H1 (cell line): ENCODE results near the gene EPRS1. TPM values are rescaled to one million over a fixed set of nuclear protein-coding genes. Genes with fewer than 3 reads are reported as not detected.

Experiments used
- CTCF ChIA-PET: fragments of 300-600 bp; sonication (Branson Sonifier 250); formaldehyde crosslinking; loops from one replicate; lab custom pipeline; 2021; ENCODE audit not compliant: partially characterized antibody; lab: Charles Lee
- POLR2A ChIA-PET: fragments of 300-600 bp; sonication (Branson Sonifier 250); formaldehyde crosslinking; loops from one replicate; lab custom pipeline; 2021; ENCODE audit warnings: inconsistent platforms; ENCODE audit not compliant: partially characterized antibody; lab: Charles Lee
- DNase-seq, 2 experiments: peaks; one replicate each; pipeline versions ENCODE4 v3.0.0 to v3.0.0-alpha.2; 2010 to 2022; ENCODE audit warnings: low spot score in 2 of 2, low read depth in 1 of 2, mixed read lengths in 1 of 2
- FAIRE-seq: peaks from 2 replicates; lab custom pipeline; 2011; peaks lifted over from hg19 to GRCh38; lab: Jason Lieb, UNC
- H2AFZ ChIP-seq: 2 replicates; pipeline ENCODE4 v1.8.1; 2012; ENCODE audit warnings: low read length, inconsistent platforms
- H2AK5ac ChIP-seq: 2 replicates; pipeline ENCODE4 v1.6.1; 2013; ENCODE audit warnings: low read depth, low read length
- H2BK120ac ChIP-seq: replicated peaks from 2 replicates; pipeline ENCODE3; 2013; ENCODE audit warnings: low read depth, low read length, inconsistent platforms
- H2BK12ac ChIP-seq: 2 replicates; pipeline ENCODE4 v1.6.1; 2013; ENCODE audit warnings: low read depth, low read length
- H2BK15ac ChIP-seq: 2 replicates; pipeline ENCODE4 v1.6.1; 2013; ENCODE audit warnings: low read length
- H2BK20ac ChIP-seq: 2 replicates; pipeline ENCODE4 v1.6.1; 2013; ENCODE audit warnings: low read length
- H2BK5ac ChIP-seq: 2 replicates; pipeline ENCODE4 v1.6.1; 2013; ENCODE audit warnings: low read depth, low read length
- H3K14ac ChIP-seq: 2 replicates; pipeline ENCODE4 v1.6.1; 2013; ENCODE audit warnings: inconsistent platforms; ENCODE audit not compliant: insufficient read length
- H3K18ac ChIP-seq: 2 replicates; pipeline ENCODE4 v1.6.1; 2013; ENCODE audit warnings: low read length; ENCODE audit errors: extremely low read depth
- H3K23ac ChIP-seq: 2 replicates; pipeline ENCODE4 v1.6.1; 2013; ENCODE audit warnings: inconsistent platforms; ENCODE audit not compliant: insufficient read length
- H3K23me2 ChIP-seq: 2 replicates; pipeline ENCODE4 v1.6.1; 2013; ENCODE audit warnings: low read depth, low read length
- H3K27ac ChIP-seq: 2 replicates; pipeline ENCODE4 v1.6.1; 2011; ENCODE audit warnings: low read depth, low read length, inconsistent platforms
- H3K27me3 ChIP-seq, 4 experiments: replicated peaks in 1 of 4; 1 replicate in 1 of 4; 2 replicates in 3 of 4; pipeline versions ENCODE4 v1.6.1 to v1.8.1; 2011 to 2013; ENCODE audit warnings: low read length in 3 of 4, mild to moderate bottlenecking in 3 of 4, inconsistent platforms in 2 of 4, mixed read lengths in 2 of 4, moderate library complexity in 1 of 4; ENCODE audit not compliant: control insufficient read depth in 3 of 4, insufficient read depth in 3 of 4; ENCODE audit errors: extremely low read depth in 1 of 4
- H3K36me3 ChIP-seq, 4 experiments: 2 replicates each; pipeline versions ENCODE4 v1.6.1 to v1.8.1; 2011 to 2013; ENCODE audit warnings: mild to moderate bottlenecking in 4 of 4, low read length in 3 of 4, moderate library complexity in 2 of 4, control low read depth in 1 of 4, inconsistent platforms in 1 of 4; ENCODE audit not compliant: insufficient read depth in 4 of 4, control insufficient read depth in 2 of 4
- H3K4ac ChIP-seq: replicated peaks from 2 replicates; pipeline ENCODE3; 2013; ENCODE audit warnings: low read length, low read depth, mixed read lengths, inconsistent platforms; ENCODE audit not compliant: insufficient read length
- H3K4me1 ChIP-seq, 4 experiments: replicated peaks in 1 of 4; 1 replicate in 1 of 4; 2 replicates in 3 of 4; pipeline versions ENCODE4 v1.6.1 to v1.8.1; 2011 to 2013; ENCODE audit warnings: low read length in 3 of 4, inconsistent platforms in 2 of 4, mixed read lengths in 1 of 4; ENCODE audit not compliant: insufficient read depth in 4 of 4, control insufficient read depth in 3 of 4
- H3K4me2 ChIP-seq, 2 experiments: 2 replicates each; pipeline versions ENCODE4 v1.6.1 to v1.8.1; 2011 to 2013; ENCODE audit warnings: low read depth in 2 of 2, low read length in 2 of 2, control low read depth in 1 of 2, inconsistent platforms in 1 of 2, mild to moderate bottlenecking in 1 of 2; ENCODE audit not compliant: insufficient read depth in 1 of 2
- H3K4me3 ChIP-seq, 4 experiments: fragments of 200-600, 300-600 bp in 1 of 4; sonication (generic), shearing (Covaris generic), sonication (Bioruptor Twin) in 1 of 4; 2 replicates each; pipeline versions ENCODE4 v1.5.1 to v1.8.1; 2011 to 2016; ENCODE audit warnings: low read length in 4 of 4, low read depth in 3 of 4, control low read depth in 2 of 4, inconsistent platforms in 2 of 4, mild to moderate bottlenecking in 2 of 4, mixed read lengths in 1 of 4, moderate library complexity in 1 of 4; ENCODE audit not compliant: insufficient read depth in 2 of 4; ENCODE audit errors: extremely low read depth in 1 of 4
- H3K56ac ChIP-seq: replicated peaks from 2 replicates; pipeline ENCODE3; 2013; ENCODE audit warnings: low read depth, mild to moderate bottlenecking, mixed read lengths, low read length, inconsistent platforms; ENCODE audit not compliant: insufficient read length
- H3K79me1 ChIP-seq: 2 replicates; pipeline ENCODE4 v1.6.1; 2013; ENCODE audit warnings: low read depth, low read length, control low read depth
- H3K79me2 ChIP-seq, 2 experiments: 2 replicates each; pipeline versions ENCODE4 v1.6.1 to v1.8.1; 2012 to 2013; ENCODE audit warnings: low read length in 2 of 2, mild to moderate bottlenecking in 2 of 2, inconsistent platforms in 1 of 2; ENCODE audit not compliant: insufficient read depth in 2 of 2, control insufficient read depth in 1 of 2
- H3K9ac ChIP-seq, 4 experiments: replicated peaks in 1 of 4; 1 replicate in 1 of 4; 2 replicates in 3 of 4; pipeline versions ENCODE4 v1.6.1 to v1.8.1; 2011 to 2013; ENCODE audit warnings: low read depth in 3 of 4, low read length in 3 of 4, control low read depth in 2 of 4, mild to moderate bottlenecking in 2 of 4, moderate library complexity in 2 of 4, inconsistent platforms in 1 of 4; ENCODE audit errors: extremely low read depth in 1 of 4
- H3K9me3 ChIP-seq, 2 experiments: 2 replicates each; pipeline versions ENCODE4 v1.6.1 to v1.8.1; 2012 to 2013; ENCODE audit warnings: mild to moderate bottlenecking in 2 of 2, moderate library complexity in 2 of 2, control low read depth in 1 of 2, inconsistent platforms in 1 of 2, low read depth in 1 of 2, low read length in 1 of 2, mixed read lengths in 1 of 2; ENCODE audit not compliant: insufficient read depth in 2 of 2
- H4K20me1 ChIP-seq, 2 experiments: replicated peaks in 1 of 2; 2 replicates each; pipeline versions ENCODE3 to v1.8.1; 2011 to 2013; ENCODE audit warnings: inconsistent platforms in 2 of 2, low read length in 2 of 2, mild to moderate bottlenecking in 1 of 2; ENCODE audit not compliant: insufficient read depth in 2 of 2, control insufficient read depth in 1 of 2
- H4K5ac ChIP-seq: 2 replicates; pipeline ENCODE4 v1.6.1; 2013; ENCODE audit warnings: low read length, low read depth, mixed read lengths, inconsistent platforms; ENCODE audit not compliant: insufficient read length
- H4K8ac ChIP-seq: 2 replicates; pipeline ENCODE4 v1.8.0; 2013; ENCODE audit warnings: mild to moderate bottlenecking, moderate library complexity, low read length, inconsistent platforms; ENCODE audit not compliant: insufficient read depth; ENCODE audit errors: extremely low read depth
- H4K91ac ChIP-seq: replicated peaks from 2 replicates; pipeline ENCODE3; 2013; ENCODE audit warnings: low read length, mixed read lengths, inconsistent platforms; ENCODE audit not compliant: insufficient read length
- BACH1 ChIP-seq: IDR thresholded peaks from 2 replicates; pipeline ENCODE4 v1.6.1; 2012; ENCODE audit warnings: low read length, improper control_type of control experiment
- CBX8 ChIP-seq: fragments of 300-800, 300-1000 bp; sonication (generic); IDR thresholded peaks from 2 replicates; pipeline ENCODE4 v1.7.1; 2016; ENCODE audit warnings: low read depth, low read length, borderline replicate concordance
- CHD1 ChIP-seq: IDR thresholded peaks from 2 replicates; pipeline ENCODE4 v1.6.1; 2012; ENCODE audit warnings: low read depth, low read length, improper control_type of control experiment
- CHD2 ChIP-seq: IDR thresholded peaks from 2 replicates; pipeline ENCODE4 v1.6.1; 2012; ENCODE audit warnings: low read length, improper control_type of control experiment
- EZH2 ChIP-seq: fragments of 200-600 bp; sonication (generic); IDR thresholded peaks from 2 replicates; pipeline ENCODE4 v1.7.1; 2012; ENCODE audit warnings: low read depth, mild to moderate bottlenecking, moderate library complexity, low read length, inconsistent platforms; ENCODE audit not compliant: severe bottlenecking
- GABPA ChIP-seq: IDR thresholded peaks from 2 replicates; pipeline ENCODE4 v1.6.1; 2011; ENCODE audit warnings: mild to moderate bottlenecking, low read length, moderate library complexity, borderline replicate concordance; ENCODE audit not compliant: insufficient read depth
- POLR2AphosphoS5 ChIP-seq: IDR thresholded peaks from 2 replicates; pipeline ENCODE4 v1.6.1; 2011; ENCODE audit warnings: low read depth, low read length
- RBBP5 ChIP-seq: IDR thresholded peaks from 2 replicates; pipeline ENCODE4 v1.7.1; 2012; ENCODE audit warnings: low read depth, mild to moderate bottlenecking, inconsistent platforms, low read length, moderate library complexity, borderline replicate concordance
- TAF7 ChIP-seq: optimal IDR thresholded peaks from 2 replicates; pipeline ENCODE3; 2011; ENCODE audit warnings: low read depth, mild to moderate bottlenecking, inconsistent platforms, low read length, moderate library complexity, borderline replicate concordance
- WGBS, 2 experiments: shearing (Covaris generic) in 1 of 2; methylation state at CpG; one replicate each; pipeline versions ENCODE4 v1.1.6 to v1.1.7; 2013 to 2015; ENCODE audit warnings: low lambda C conversion rate in 2 of 2, mixed read lengths in 2 of 2, inconsistent platforms in 1 of 2, low coverage in 1 of 2, missing lambda C conversion rate in 1 of 2; ENCODE audit not compliant: insufficient replicate concordance in 2 of 2, insufficient coverage in 1 of 2, insufficient read length in 1 of 2; ENCODE audit errors: extremely low coverage in 1 of 2, missing lambda C conversion rate in 1 of 2; 5-methylcytosine and 5-hydroxymethylcytosine counted together
- polyA plus RNA-seq, 7 experiments: library from polyadenylated mRNA; depleted of rRNA in 3 of 7; stranded (reverse) in 5 of 7; unstranded in 2 of 7; fragments of >200 nt in 5 of 7; fragments of 200-250 nt in 2 of 7; gene quantifications; 1 replicate in 5 of 7; 2 replicates in 1 of 7; 4 replicates in 1 of 7; pipeline versions ENCODE4 v1.2.1 to v1.2.3, GENCODE V29; 2011 to 2013; ENCODE audit warnings: missing spikeins in 2 of 7, mixed read lengths in 2 of 7
- total RNA-seq: library from RNA; stranded (reverse); fragmentation: NEBNext Ultra II Directional; extraction: Animal tissue kit (Norgen Biotek cat#: 25700); gene quantifications from 2 replicates; pipeline ENCODE4 v1.2.1, GENCODE V29; 2021
- TF ChIP-seq, protein P1 (sequence below): IDR thresholded peaks from 2 replicates; pipeline ENCODE4 v1.6.1; 2011; ENCODE audit warnings: low read depth, mild to moderate bottlenecking, low read length; ENCODE audit not compliant: insufficient read depth
- TF ChIP-seq, protein P2 (sequence below): IDR thresholded peaks from 2 replicates; pipeline ENCODE4 v1.6.1; 2011; ENCODE audit warnings: low read length, improper control_type of control experiment
- TF ChIP-seq, protein P3 (sequence below): IDR thresholded peaks from 2 replicates; pipeline ENCODE4 v1.6.1; 2012; ENCODE audit warnings: inconsistent platforms

EPRS1 gene
- total and polyA plus RNA-seq, 2 of the 8 experiments (the other 6 are each of a cell fraction or from before 2014, with no cell fraction given), result 38.4 to 171 TPM

DNA sequence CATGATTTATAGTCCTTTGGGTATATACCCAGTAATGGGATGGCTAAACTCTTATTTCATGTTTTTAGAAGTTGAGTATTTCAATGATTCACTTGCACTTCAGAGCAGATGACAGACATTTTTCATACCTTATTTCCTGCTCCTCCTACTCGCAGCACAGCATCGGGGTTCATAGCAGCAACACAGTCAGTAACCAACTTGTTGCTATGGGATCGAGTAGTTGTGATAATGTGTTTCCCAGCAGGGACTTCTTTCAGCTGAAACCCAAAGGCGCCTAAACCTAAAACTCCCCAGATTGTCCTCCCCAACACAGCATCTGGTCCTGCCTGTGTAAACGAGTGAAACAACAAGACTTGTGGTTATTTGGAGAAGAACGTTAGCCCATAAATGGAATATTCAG, 16.3 kb upstream of the EPRS1 start:
- no peak overlapping the region for H3K4ac ChIP-seq
- H3K27me3 ChIP-seq, result no peaks in the 10 kb centered on the region
- H3K23ac ChIP-seq, result no peak overlapping the region
- no peaks in the 10 kb centered on the region for H3K79me2 ChIP-seq
- no peak overlapping the region for H2BK12ac ChIP-seq
- no peak overlapping the region for H3K4me3 ChIP-seq
- H3K27ac ChIP-seq, result no peak overlapping the region
- POLR2A ChIA-PET, result no interaction called here
- H4K5ac ChIP-seq, result no peak overlapping the region
- H3K14ac ChIP-seq, result no peak overlapping the region
- 0 out of 7 replicates have a peak, but pooled peaks cover 0 to 3% (median 0%) of the 10 kb centered on the region in 4 experiments for H3K4me1 ChIP-seq
- no peak for DNase-seq
- WGBS, 2 experiments, result 88% methylated on average over 6 of the region's 6 CpGs; no CpG with 5 or more reads in 1 of the 2 experiments
- H2BK20ac ChIP-seq, result no peak overlapping the region
- H4K8ac ChIP-seq, result no peak overlapping the region
- CTCF ChIA-PET, result no interaction called here
- H4K91ac ChIP-seq, result no peak overlapping the region
- H3K9me3 ChIP-seq, result no peaks in the 10 kb centered on the region
- no peak for FAIRE-seq
- no peak overlapping the region for H3K56ac ChIP-seq
- H2BK120ac ChIP-seq, result no peak overlapping the region
- peaks cover 0 to 27% (median 1%) of the 10 kb centered on the region in 4 experiments; a peak in 3 of 8 replicates for H3K36me3 ChIP-seq
- H2AFZ ChIP-seq, result no peak overlapping the region
- no peaks in the 10 kb centered on the region for H3K23me2 ChIP-seq
- H2AK5ac ChIP-seq, result peak overlapping the region; percentile 9; the same call in 1 of the 2 replicates
- no peak overlapping the region for H3K4me2 ChIP-seq
- H2BK5ac ChIP-seq, result no peak overlapping the region
- no peaks in the 10 kb centered on the region for H4K20me1 ChIP-seq
- no peak overlapping the region for H3K18ac ChIP-seq
- no peak overlapping the region for H3K9ac ChIP-seq
- H3K79me1 ChIP-seq, result no peaks in the 10 kb centered on the region
- no peak overlapping the region for H2BK15ac ChIP-seq
- TF ChIP-seq POLR2AphosphoS5, result no peak
- TF ChIP-seq, protein P1, sequence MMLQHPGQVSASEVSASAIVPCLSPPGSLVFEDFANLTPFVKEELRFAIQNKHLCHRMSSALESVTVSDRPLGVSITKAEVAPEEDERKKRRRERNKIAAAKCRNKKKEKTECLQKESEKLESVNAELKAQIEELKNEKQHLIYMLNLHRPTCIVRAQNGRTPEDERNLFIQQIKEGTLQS, result no peak
- TF ChIP-seq CHD2, result no peak
- no peak for TF ChIP-seq BACH1
- no peak for TF ChIP-seq CBX8
- TF ChIP-seq TAF7, result no peak
- TF ChIP-seq EZH2, result no peak
- no peak for TF ChIP-seq GABPA
- TF ChIP-seq, protein P2, sequence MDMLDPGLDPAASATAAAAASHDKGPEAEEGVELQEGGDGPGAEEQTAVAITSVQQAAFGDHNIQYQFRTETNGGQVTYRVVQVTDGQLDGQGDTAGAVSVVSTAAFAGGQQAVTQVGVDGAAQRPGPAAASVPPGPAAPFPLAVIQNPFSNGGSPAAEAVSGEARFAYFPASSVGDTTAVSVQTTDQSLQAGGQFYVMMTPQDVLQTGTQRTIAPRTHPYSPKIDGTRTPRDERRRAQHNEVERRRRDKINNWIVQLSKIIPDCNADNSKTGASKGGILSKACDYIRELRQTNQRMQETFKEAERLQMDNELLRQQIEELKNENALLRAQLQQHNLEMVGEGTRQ, result no peak
- TF ChIP-seq, protein P3, sequence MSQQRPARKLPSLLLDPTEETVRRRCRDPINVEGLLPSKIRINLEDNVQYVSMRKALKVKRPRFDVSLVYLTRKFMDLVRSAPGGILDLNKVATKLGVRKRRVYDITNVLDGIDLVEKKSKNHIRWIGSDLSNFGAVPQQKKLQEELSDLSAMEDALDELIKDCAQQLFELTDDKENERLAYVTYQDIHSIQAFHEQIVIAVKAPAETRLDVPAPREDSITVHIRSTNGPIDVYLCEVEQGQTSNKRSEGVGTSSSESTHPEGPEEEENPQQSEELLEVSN, result no peak
- no peak for TF ChIP-seq CHD1
- no peak for TF ChIP-seq RBBP5
